Lower leg skin (tissue), 3 donors: ENCODE results near the gene AKAP9.

Experiments
- CTCF ChIP-seq, 3 donors: fragments of 450-650 bp; IDR thresholded peaks; one replicate each; pipeline ENCODE4 v1.5.1; 2016; ENCODE audit warnings: antibody characterized with exemption in 3 of 3, mild to moderate bottlenecking in 3 of 3, moderate library complexity in 2 of 3
- POLR2A ChIP-seq, 2 donors: fragments of 450-650 bp; IDR thresholded peaks; one replicate each; pipeline ENCODE4 v1.6.1; 2016 to 2017; ENCODE audit warnings: antibody characterized with exemption in 2 of 2, mild to moderate bottlenecking in 1 of 2, moderate library complexity in 1 of 2

- no peak for TF ChIP-seq CTCF (IDR thresholded peaks at IDR 0.05)
- TF ChIP-seq POLR2A (IDR thresholded peaks at IDR 0.05) = no peak
These were observed 47.8 kb upstream of the AKAP9 start for GRCh38 chr7:91892821-91893340.
